Muscle of back (tissue), 13 donors: ENCODE measurements around the gene ZNF746. TPM values are rescaled to one million over a fixed set of nuclear protein-coding genes. Genes with fewer than 3 reads are reported as not detected.
"Not testable (repeated sequence)": the region's sequence is repeated elsewhere in the genome, so short reads cannot be mapped to it uniquely, and the experiment has no call there.

Experiments
- DNase-seq, 3 donors: peaks; one replicate each; pipeline versions ENCODE4 v3.0.0 to v3.0.0-alpha.2; 2013
- long read RNA-seq, 9 donors: transcript quantifications; one replicate each; lab custom pipeline, GENCODE V29; 2026
- polyA plus RNA-seq, 10 donors: library from polyadenylated mRNA; unstranded; fragments of 120-200 nt; gene quantifications; one replicate each; pipeline ENCODE4 v1.2.1, GENCODE V29; 2013; ENCODE audit not compliant: insufficient read length in 10 of 10

Gene ZNF746
- polyA plus RNA-seq: 10 to 100 TPM in 2 of 10 donors, 1 to 10 TPM in 8; 7.1 to 10.6 (median 8.8) TPM
- long read RNA-seq, donor 1, partial matches to known transcripts: 0 of 2 reads
- long read RNA-seq, donor 1, other reads (novel, unspliced or antisense): 0 of 2 reads
- long read RNA-seq, donor 2: 0 reads
- long read RNA-seq, donor 3: 0 reads
- long read RNA-seq, donor 4, partial matches to known transcripts: 0 of 3 reads
- long read RNA-seq, donor 4, other reads (novel, unspliced or antisense): 0 of 3 reads
- long read RNA-seq, donor 5, partial matches to known transcripts: 0 of 2 reads
- long read RNA-seq, donor 5, other reads (novel, unspliced or antisense): 0 of 2 reads
- long read RNA-seq, donor 6, partial matches to known transcripts: 0 of 1 reads
- long read RNA-seq, donor 6, other reads (novel, unspliced or antisense): 0 of 1 reads
- long read RNA-seq, donor 7: 0 reads
- long read RNA-seq, donor 8, partial matches to known transcripts: 0 of 2 reads
- long read RNA-seq, donor 8, other reads (novel, unspliced or antisense): 0 of 2 reads
- long read RNA-seq, donor 9: 0 reads

GRCh38 chr7:149497467-149498261 is at the start of gene ZNF746:
TSS of gene ZNF746 (minus strand) at chr7:149497809. CDS start at chr7:149497536, 273 bp downstream.
- peak; percentile 73 to 85 (median 73) for DNase-seq

GRCh38 chr7:149547126-149547525 is 49.5 kb upstream of the ZNF746 start:
- no peak for DNase-seq

GRCh38 chr7:149546331-149546730 is 48.7 kb upstream of the ZNF746 start:
- DNase-seq: no peak

- no peak for DNase-seq
These were observed 46.4 kb upstream of the ZNF746 start for GRCh38 chr7:149544028-149544427.

GRCh38 chr7:149532654-149533053 is 35.0 kb upstream of the ZNF746 start:
- DNase-seq: no peak

GRCh38 chr7:149529136-149529718 is 31.6 kb upstream of the ZNF746 start:
- DNase-seq: no peak

- no peak for DNase-seq
These were observed 29.8 kb upstream of the ZNF746 start for GRCh38 chr7:149527414-149527813.

GRCh38 chr7:149525280-149525679 is 27.7 kb upstream of the ZNF746 start:
- no peak for DNase-seq

- no peak for DNase-seq
These were observed 26.8 kb upstream of the ZNF746 start for GRCh38 chr7:149524394-149524793.

GRCh38 chr7:149510248-149510647 is 12.6 kb upstream of the ZNF746 start:
- DNase-seq: no peak

GRCh38 chr7:149509774-149510173 is 12.2 kb upstream of the ZNF746 start:
- no peak for DNase-seq

- DNase-seq: no peak
These were observed 7.9 kb upstream of the ZNF746 start for GRCh38 chr7:149505551-149505950.

- DNase-seq: no peak
These were observed 4.0 kb upstream of the ZNF746 start for GRCh38 chr7:149501651-149502050.

GRCh38 chr7:149500910-149501309 is 3.3 kb upstream of the ZNF746 start:
- DNase-seq: no peak

- no peak for DNase-seq
These were observed 2.6 kb upstream of the ZNF746 start for GRCh38 chr7:149500201-149500600.

- no peak for DNase-seq
These were observed 1.2 kb upstream of the ZNF746 start for GRCh38 chr7:149498811-149499210.

- DNase-seq: peak; percentile 10 to 75 (median 41)
These were observed 792 bp downstream of the ZNF746 start for GRCh38 chr7:149496642-149497391.

GRCh38 chr7:149495785-149496641 is 1.6 kb downstream of the ZNF746 start:
- peak; percentile 74 to 88 (median 81) for DNase-seq

GRCh38 chr7:149494738-149495368 is 2.8 kb downstream of the ZNF746 start:
- peak in 1 of 3 donors; percentile 20 for DNase-seq

GRCh38 chr7:149493975-149494374 is 3.6 kb downstream of the ZNF746 start:
- not testable (repeated sequence) for DNase-seq
